K562 (cell line): Measurements from ENCODE around the gene FOSL1. TPM values are rescaled to one million over a fixed set of nuclear protein-coding genes. Genes with fewer than 3 reads are reported as not detected.

ENCODE experiments used
- ATAC-seq: fragments of 200-7000 bp; cut with Tn5 transposase; 3 replicates; pipeline ENCODE4 v1.9.1; 2020; ENCODE audit warnings: moderate library complexity
- BruUV-seq: library from RNA; stranded (reverse); fragments of 400-500 nt; replicated peaks from 2 replicates; lab custom pipeline; 2021; lab: Mats Ljungman, UMichigan
- CTCF ChIA-PET: fragments of 300-600 bp; formaldehyde crosslinking; extraction: SDS; loops from one replicate; lab custom pipeline; 2021; ENCODE audit warnings: low intra/inter-chr PET ratio; lab: Yijun Ruan, JAX
- POLR2A ChIA-PET: fragments of 300-600, 350-650 bp; sonication (Branson Sonifier 250); formaldehyde crosslinking; extraction: SDS; loops from one replicate; lab custom pipeline; 2021; ENCODE audit warnings: antibody characterized with exemption, inconsistent platforms; lab: Yijun Ruan, JAX
- DNase-seq, 4 experiments: peaks; one replicate each; pipeline versions ENCODE4 v3.0.0 to v3.0.0-alpha.2; 2011 to 2018; ENCODE audit warnings: low spot score in 3 of 4, mixed read lengths in 3 of 4; ENCODE audit errors: extremely low read depth in 1 of 4
- FAIRE-seq: peaks from 2 replicates; lab custom pipeline; 2011; peaks lifted over from hg19 to GRCh38; lab: Jason Lieb, UNC
- H2AFZ ChIP-seq: 2 replicates; pipeline ENCODE4 v1.6.0; 2011; ENCODE audit warnings: low read depth, low read length, control low read depth, inconsistent platforms
- H3K27ac ChIP-seq: fragments of 200-600 bp; 3 replicates; pipeline ENCODE4 v1.8.0; 2011; ENCODE audit warnings: low read depth, mild to moderate bottlenecking, control low read depth, inconsistent platforms, low read length, moderate library complexity, mixed read lengths; ENCODE audit errors: extremely low read depth
- H3K27me3 ChIP-seq, 2 experiments: fragments of 300-600 bp in 1 of 2; 2 replicates in 1 of 2; 3 replicates in 1 of 2; pipeline versions ENCODE4 v1.6.0 to v1.8.0; 2011; ENCODE audit warnings: inconsistent platforms in 2 of 2, low read length in 2 of 2, mild to moderate bottlenecking in 1 of 2, mixed read lengths in 1 of 2, moderate library complexity in 1 of 2; ENCODE audit not compliant: control insufficient read depth in 2 of 2, insufficient read depth in 2 of 2
- H3K36me3 ChIP-seq: fragments of 300-600 bp; 3 replicates; pipeline ENCODE4 v1.8.0; 2011; ENCODE audit warnings: mild to moderate bottlenecking, low read length, inconsistent platforms; ENCODE audit not compliant: control insufficient read depth, insufficient read depth
- H3K4me1 ChIP-seq, 2 experiments: fragments of 200-600 bp in 1 of 2; replicated peaks in 1 of 2; 2 replicates in 1 of 2; 3 replicates in 1 of 2; pipeline versions ENCODE4 v1.5.1 to v1.8.0; 2011; ENCODE audit warnings: inconsistent platforms in 2 of 2, low read length in 2 of 2, mild to moderate bottlenecking in 1 of 2, mixed read lengths in 1 of 2, moderate library complexity in 1 of 2; ENCODE audit not compliant: control insufficient read depth in 2 of 2, insufficient read depth in 2 of 2
- H3K4me2 ChIP-seq: 2 replicates; pipeline ENCODE4 v1.6.1; 2011; ENCODE audit warnings: low read length, control low read depth, inconsistent platforms, mixed read lengths; ENCODE audit not compliant: insufficient read depth
- H3K4me3 ChIP-seq: fragments of 200-600 bp; sonication (generic), shearing (Covaris generic); 2 replicates; pipeline ENCODE4 v1.5.1; 2016; ENCODE audit warnings: control low read depth, inconsistent platforms
- H3K79me2 ChIP-seq: fragments of 200-600 bp; 3 replicates; pipeline ENCODE4 v1.8.0; 2011; ENCODE audit warnings: low read length, inconsistent platforms; ENCODE audit not compliant: control insufficient read depth, insufficient read depth
- H3K9ac ChIP-seq, 2 experiments: 2 replicates each; pipeline versions ENCODE4 v1.6.0 to v1.6.1; 2011; ENCODE audit warnings: low read depth in 2 of 2, low read length in 2 of 2, control low read depth in 1 of 2, inconsistent platforms in 1 of 2, mild to moderate bottlenecking in 1 of 2, mixed read lengths in 1 of 2; ENCODE audit not compliant: insufficient read depth in 1 of 2
- H3K9me1 ChIP-seq: one replicate; pipeline ENCODE4 v1.6.0; 2011; ENCODE audit warnings: inconsistent platforms, mild to moderate bottlenecking, low read length, moderate library complexity; ENCODE audit not compliant: control insufficient read depth, insufficient read depth
- H3K9me3 ChIP-seq: replicated peaks from 2 replicates; pipeline ENCODE4 v1.5.1; 2011; ENCODE audit warnings: low read depth, low read length, inconsistent platforms; ENCODE audit not compliant: control insufficient read depth, insufficient read depth
- H4K20me1 ChIP-seq: replicated peaks from 2 replicates; pipeline ENCODE4 v1.6.1; 2011; ENCODE audit warnings: low read length, inconsistent platforms, mixed read lengths; ENCODE audit not compliant: control insufficient read depth, insufficient read depth
- CEBPZ ChIP-seq: fragments of 150-350 bp; IDR thresholded peaks from 2 replicates; pipeline ENCODE4 v1.6.1; 2014; ENCODE audit warnings: low read depth, mild to moderate bottlenecking, low read length, borderline replicate concordance
- HDGF ChIP-seq: fragments of 450-650 bp; IDR thresholded peaks from 2 replicates; pipeline ENCODE4 v1.6.1; 2016
- HINFP ChIP-seq: fragments of 450-650 bp; conservative IDR thresholded peaks from 2 replicates; pipeline ENCODE4 v1.6.1; 2016; ENCODE audit warnings: missing genetic modification characterization, low read depth, mild to moderate bottlenecking, control low read depth, missing compliant biosample characterization
- KDM1A ChIP-seq, 2 experiments: fragments of 450-650 bp; IDR thresholded peaks; 2 replicates each; pipeline ENCODE4 v1.6.1; 2016; ENCODE audit warnings: mild to moderate bottlenecking in 2 of 2
- KLF6 ChIP-seq: fragments of 250-450 bp; sonication (Bioruptor Pico); IDR thresholded peaks from 2 replicates; pipeline ENCODE4 v1.4.0; 2020; ENCODE audit warnings: mild to moderate bottlenecking, moderate library complexity, borderline replicate concordance
- LEF1 ChIP-seq: fragments of 450-650 bp; IDR thresholded peaks from 2 replicates; pipeline ENCODE4 v1.6.1; 2016; ENCODE audit warnings: mild to moderate bottlenecking
- MTA1 ChIP-seq: fragments of 450-650 bp; IDR thresholded peaks from 2 replicates; pipeline ENCODE4 v1.6.1; 2017; ENCODE audit warnings: borderline replicate concordance
- MXI1 ChIP-seq: IDR thresholded peaks from 2 replicates; pipeline ENCODE4 v1.6.1; 2011; ENCODE audit warnings: low read depth, mild to moderate bottlenecking, improper control_type of control experiment, low read length
- PRDM10 ChIP-seq: fragments of 450-650 bp; IDR thresholded peaks from 2 replicates; pipeline ENCODE4 v1.6.1; 2018; ENCODE audit not compliant: partially characterized antibody
- TAF15 ChIP-seq: fragments of 200-400 bp; formaldehyde crosslinking; IDR thresholded peaks from 2 replicates; pipeline ENCODE4 v1.6.1; 2017; ENCODE audit warnings: mild to moderate bottlenecking, low read depth, low read length, moderate library complexity
- ZNF274 ChIP-seq: IDR thresholded peaks from 2 replicates; pipeline ENCODE4 v1.6.1; 2011; ENCODE audit warnings: low read depth, mild to moderate bottlenecking, low read length, moderate library complexity, borderline replicate concordance
- ZNF551 ChIP-seq: fragments of 250-450 bp; sonication (Bioruptor Pico); IDR thresholded peaks from 2 replicates; pipeline ENCODE4 v1.5.0; 2021; ENCODE audit warnings: mild to moderate bottlenecking, moderate library complexity
- WGBS: fragments of 100-300 bp; shearing (Covaris generic); methylation state at CpG from one replicate; pipeline ENCODE4 v1.1.6; 2016; ENCODE audit warnings: low coverage, mixed read lengths; ENCODE audit not compliant: insufficient coverage; ENCODE audit errors: missing lambda C conversion rate; 5-methylcytosine and 5-hydroxymethylcytosine counted together
- in situ Hi-C: fragments of 300-500 bp; cut with MboI; formaldehyde crosslinking; loops from 4 replicates; pipeline ENCODE4 v1.15.0; 2018; ENCODE audit warnings: inconsistent platforms, mixed read lengths
- intact Hi-C: fragments of 100-400 bp; cut with micrococcal nuclease; formaldehyde crosslinking; loops from 2 replicates; pipeline ENCODE4 v1.14.2; 2022
- polyA plus RNA-seq, 8 experiments: library from polyadenylated mRNA; depleted of rRNA in 4 of 8; stranded (reverse) in 5 of 8; unstranded in 3 of 8; fragments of >200 nt; fragmentation: Nextera tagmentation in 2 of 8; fragmentation: Illumina TruSeq in 1 of 8; extraction: Ambion mirVana in 2 of 8; extraction: Trizol in 1 of 8; gene quantifications; 2 replicates each; pipeline versions ENCODE4 v1.2.1 to v1.2.3, GENCODE V29; 2011 to 2014; ENCODE audit warnings: inconsistent platforms in 1 of 8, missing spikeins in 1 of 8
- total RNA-seq, 7 experiments: library from RNA; depleted of rRNA in 6 of 7; stranded (reverse); fragments of >200 nt in 6 of 7; fragmentation: Illumina TruSeq in 2 of 7; extraction: Trizol in 2 of 7; gene quantifications; 2 replicates each; pipeline versions ENCODE4 v1.2.1 to v1.2.3, GENCODE V29; 2011 to 2021; ENCODE audit warnings: low replicate concordance in 1 of 7

Gene FOSL1
- total and polyA plus RNA-seq, 9 of the 15 experiments (the other 6 are each of a cell fraction or from before 2014, with no cell fraction given): 3.5 to 39.6 (median 10.0) TPM

- FAIRE-seq: no peak
- no peak for TF ChIP-seq ZNF551
- TF ChIP-seq PRDM10: no peak
- no peak for TF ChIP-seq CEBPZ
- TF ChIP-seq HINFP (tag): no peak
- TF ChIP-seq TAF15: no peak
- no peak for TF ChIP-seq LEF1
- TF ChIP-seq KLF6 (CRISPR knock-in tag): no peak
- no peak for TF ChIP-seq MTA1
- no peak for TF ChIP-seq KDM1A (IDR thresholded peaks at IDR 0.05)
- TF ChIP-seq ZNF274: no peak
- TF ChIP-seq HDGF: no peak
- no peak for TF ChIP-seq MXI1
- H3K4me2 ChIP-seq: no peak overlapping the region
- no peak overlapping the region for H3K4me3 ChIP-seq
- peaks cover 50% of the 10 kb centered on the region for H3K36me3 ChIP-seq
- in situ Hi-C loops: loop anchor here (5.0 kb wide), 1 partner anchor 103 kb away; no protein-coding TSS in a partner anchor
- H3K9ac ChIP-seq: 0 out of 4 replicates have a peak overlapping the region, but pooled peaks of 1 of the 2 experiments have one; percentile 29
- BruUV-seq: no TSS peak
- H3K27ac ChIP-seq: no peak overlapping the region
- ATAC-seq: no peak
- peaks cover 13% of the 10 kb centered on the region for H3K79me2 ChIP-seq
- 77% methylated on average over 26 of the region's 28 CpGs for WGBS
- H3K27me3 ChIP-seq: no peaks in the 10 kb centered on the region
- H2AFZ ChIP-seq: no peak overlapping the region
- H3K9me1 ChIP-seq: no peaks in the 10 kb centered on the region
- H4K20me1 ChIP-seq: peaks cover 3% of the 10 kb centered on the region; the same call in 1 of the 2 replicates
- intact Hi-C loops: loop anchor here (1.0 kb wide), 1 partner anchor 105 kb away; no protein-coding TSS in a partner anchor
- POLR2A ChIA-PET: interaction anchor here (0.6 to 14.4 kb wide), 14 partner anchors 7 to 381 kb away, joined by 3 to 147 read pairs (median 4); partner anchors contain the start of genes CFL1, FOSL1 and MUS81
- peaks cover 8 to 39% of the 10 kb centered on the region in 2 experiments; a peak in 3 of 5 replicates for H3K4me1 ChIP-seq
- H3K9me3 ChIP-seq: no peaks in the 10 kb centered on the region
- no peak for DNase-seq
- CTCF ChIA-PET: interaction anchor here (0.5 to 2.7 kb wide), 7 partner anchors 28 to 546 kb away, joined by 3 to 24 read pairs (median 3); no protein-coding TSS in a partner anchor
These were observed 16.1 kb downstream of the FOSL1 start for GRCh38 chr11:65883786-65884715.
